NT2/D1 (cell line): ENCODE data around the gene SCGB1D1.

Experiments used
- YY1 ChIP-seq: IDR thresholded peaks from 2 replicates; pipeline ENCODE4 v1.6.1; 2011; ENCODE audit not compliant: insufficient read length, insufficient read depth
- ZNF274 ChIP-seq: IDR thresholded peaks from 2 replicates; pipeline ENCODE4 v1.6.1; 2011; ENCODE audit warnings: mild to moderate bottlenecking, low read depth, low read length

GRCh38 chr11:62182147-62182891 lies 7.7 kb upstream of the SCGB1D1 start:
- TF ChIP-seq YY1 (no peak), ZNF274 (no peak)
